ENCODE data around the gene TLR1.

- TF ChIP-seq CTCF (IDR thresholded peaks at IDR 0.05; ENCODE audit: low read depth, low read length, poor library complexity, severe bottlenecking) (no peak), EZH2phosphoT487 (IDR thresholded peaks at IDR 0.05; ENCODE audit: borderline replicate concordance, low read length) (no peak)
Observed at GRCh38 chr4:38802561-38803355, 1.8 kb downstream of the TLR1 start.
